Activated T-cell treated with anti-CD3 and anti-CD28 coated beads, Interleukin-2, amount 50 U/mL, for 72 hours (primary cell): ENCODE data around the gene EIF2D. TPM values are rescaled to one million over a fixed set of nuclear protein-coding genes. Genes with fewer than 3 reads are reported as not detected.
A peak's percentile ranks its signal among the peaks of the same experiment; 100 is the strongest.
"Not testable (repeated sequence)": the region's sequence is repeated elsewhere in the genome, so short reads cannot be mapped to it uniquely, and the experiment has no call there.

Experiments used
- ATAC-seq, 2 donors: fragments of 150-1000 bp; cut with Tn5 transposase; replicated peaks in 1 of 2; 2 replicates each; pipeline ENCODE4 v1.10.0; 2021; ENCODE audit warnings: moderate library complexity in 2 of 2, mild to moderate bottlenecking in 1 of 2
- DNase-seq, 2 donors: peaks; one replicate each; pipeline ENCODE4 v3.0.0; 2021 to 2022; ENCODE audit warnings: mixed read lengths in 1 of 2
- H3K27ac Mint-ChIP-seq: one replicate; pipeline ENCODE4 v1.8.0; 2022; ENCODE audit warnings: mild to moderate bottlenecking, moderate library complexity, mixed read lengths
- H3K27me3 Mint-ChIP-seq: one replicate; pipeline ENCODE4 v1.8.0; 2022; ENCODE audit warnings: low read depth, mixed read lengths
- H3K36me3 Mint-ChIP-seq, 2 donors: one replicate each; pipeline ENCODE4 v1.8.0; 2022; ENCODE audit warnings: mixed read lengths in 2 of 2, mild to moderate bottlenecking in 1 of 2; ENCODE audit not compliant: insufficient read depth in 2 of 2
- H3K4me1 Mint-ChIP-seq: one replicate; pipeline ENCODE4 v1.8.0; 2022; ENCODE audit warnings: low read depth, mixed read lengths
- H3K4me3 Mint-ChIP-seq, 2 donors: one replicate each; pipeline ENCODE4 v1.8.0; 2022; ENCODE audit warnings: mild to moderate bottlenecking in 2 of 2, mixed read lengths in 2 of 2, moderate library complexity in 2 of 2
- H3K9me3 Mint-ChIP-seq, 2 donors: one replicate each; pipeline ENCODE4 v1.8.0; 2022; ENCODE audit warnings: mixed read lengths in 2 of 2
- total RNA-seq, 2 donors: library from RNA; stranded (reverse); gene quantifications; one replicate each; pipeline ENCODE4 v1.2.3, GENCODE V29; 2022

EIF2D gene
- total RNA-seq, 2 donors from 2014 or later, result 129 to 158 TPM

GRCh38 chr1:206651014-206651413 lies 38.7 kb upstream of the EIF2D start:
- H3K36me3 Mint-ChIP-seq, result peaks cover 0 to 10% of the 10 kb centered on the region in 2 donors
- H3K4me1 Mint-ChIP-seq, result peaks cover 4% of the 10 kb centered on the region
- no peaks in the 10 kb centered on the region for H3K9me3 Mint-ChIP-seq
- H3K27ac Mint-ChIP-seq, result no peak overlapping the region
- no peak overlapping the region for H3K4me3 Mint-ChIP-seq
- DNase-seq (no peak), ATAC-seq (no peak)
- H3K27me3 Mint-ChIP-seq, result no peaks in the 10 kb centered on the region

- peaks cover 4% of the 10 kb centered on the region for H3K4me1 Mint-ChIP-seq
- peaks cover 0 to 10% of the 10 kb centered on the region in 2 donors for H3K36me3 Mint-ChIP-seq
- ATAC-seq (no peak), DNase-seq (no peak)
- H3K27ac Mint-ChIP-seq, result no peak overlapping the region
- no peaks in the 10 kb centered on the region for H3K9me3 Mint-ChIP-seq
- H3K27me3 Mint-ChIP-seq, result no peaks in the 10 kb centered on the region
- no peak overlapping the region for H3K4me3 Mint-ChIP-seq
Observed at GRCh38 chr1:206649261-206649921, 37.1 kb upstream of the EIF2D start.

- DNase-seq (no peak), ATAC-seq (no peak)
- Mint-ChIP-seq H3K27me3 (no peaks in the 10 kb centered on the region), H3K27ac (no peak overlapping the region), H3K9me3 (no peaks in the 10 kb centered on the region), H3K36me3 (peaks cover 0 to 10% of the 10 kb centered on the region in 2 donors), H3K4me1 (peaks cover 3% of the 10 kb centered on the region), H3K4me3 (no peak overlapping the region)
Observed at GRCh38 chr1:206647224-206647623, 35.0 kb upstream of the EIF2D start.

- no peaks in the 10 kb centered on the region for H3K27me3 Mint-ChIP-seq
- H3K27ac Mint-ChIP-seq, result no peak overlapping the region
- H3K4me3 Mint-ChIP-seq, result no peak overlapping the region
- peaks cover 0 to 10% of the 10 kb centered on the region in 2 donors for H3K36me3 Mint-ChIP-seq
- ATAC-seq, result no peak
- no peak for DNase-seq
- H3K4me1 Mint-ChIP-seq, result no peaks in the 10 kb centered on the region
- H3K9me3 Mint-ChIP-seq, result no peaks in the 10 kb centered on the region
Observed at GRCh38 chr1:206646504-206646903, 34.2 kb upstream of the EIF2D start.

- H3K27ac Mint-ChIP-seq, result no peak overlapping the region
- ATAC-seq (no peak), DNase-seq (no peak)
- no peaks in the 10 kb centered on the region for H3K27me3 Mint-ChIP-seq
- peaks cover 7% of the 10 kb centered on the region for H3K4me1 Mint-ChIP-seq
- peaks cover 0 to 4% of the 10 kb centered on the region in 2 donors for H3K36me3 Mint-ChIP-seq
- no peak overlapping the region for H3K4me3 Mint-ChIP-seq
- no peaks in the 10 kb centered on the region for H3K9me3 Mint-ChIP-seq
Observed at GRCh38 chr1:206643118-206643698, 30.9 kb upstream of the EIF2D start.

- H3K4me1 Mint-ChIP-seq, result peaks cover 14% of the 10 kb centered on the region
- not testable (repeated sequence) for H3K27ac Mint-ChIP-seq, H3K36me3 Mint-ChIP-seq, H3K4me3 Mint-ChIP-seq, H3K27me3 Mint-ChIP-seq, H3K9me3 Mint-ChIP-seq, DNase-seq, ATAC-seq
Observed at GRCh38 chr1:206642074-206642473, 29.8 kb upstream of the EIF2D start.

GRCh38 chr1:206637605-206638004 lies 25.3 kb upstream of the EIF2D start:
- Mint-ChIP-seq H3K27ac (no peak overlapping the region), H3K36me3 (no peaks in the 10 kb centered on the region), H3K27me3 (peaks cover 11% of the 10 kb centered on the region), H3K4me1 (peaks cover 40% of the 10 kb centered on the region), H3K4me3 (peak overlapping the region in 1 of 2 donors; percentile 57), H3K9me3 (no peaks in the 10 kb centered on the region)
- ATAC-seq, result no peak
- no peak for DNase-seq

- H3K4me3 Mint-ChIP-seq, result peak overlapping the region in 1 of 2 donors; percentile 57
- ATAC-seq (no peak), DNase-seq (no peak)
- no peak overlapping the region for H3K27ac Mint-ChIP-seq
- H3K4me1 Mint-ChIP-seq, result peaks cover 40% of the 10 kb centered on the region
- peaks cover 20% of the 10 kb centered on the region for H3K27me3 Mint-ChIP-seq
- H3K36me3 Mint-ChIP-seq, result no peaks in the 10 kb centered on the region
- no peaks in the 10 kb centered on the region for H3K9me3 Mint-ChIP-seq
Observed at GRCh38 chr1:206636671-206637070, 24.4 kb upstream of the EIF2D start.

- H3K4me1 Mint-ChIP-seq, result peaks cover 40% of the 10 kb centered on the region
- no peak for ATAC-seq
- H3K36me3 Mint-ChIP-seq, result no peaks in the 10 kb centered on the region
- H3K4me3 Mint-ChIP-seq, result peak overlapping the region; percentile 88 to 89
- no peaks in the 10 kb centered on the region for H3K9me3 Mint-ChIP-seq
- H3K27me3 Mint-ChIP-seq, result peaks cover 22% of the 10 kb centered on the region
- H3K27ac Mint-ChIP-seq, result no peak overlapping the region
- DNase-seq, result peak in 1 of 2 donors; percentile 14
Observed at GRCh38 chr1:206635978-206636345, 23.7 kb upstream of the EIF2D start.

- Mint-ChIP-seq H3K36me3 (no peaks in the 10 kb centered on the region), H3K4me3 (peak within 1 kb of the TSS; percentile 88 to 89), H3K27ac (peak within 1 kb of the TSS; percentile 93), H3K9me3 (no peaks in the 10 kb centered on the region), H3K27me3 (peaks cover 22% of the 10 kb centered on the region), H3K4me1 (peaks cover 40% of the 10 kb centered on the region)
- ATAC-seq (peak; percentile 96 to 97), DNase-seq (peak; percentile 95)
Observed at GRCh38 chr1:206635080-206635977, 23.1 kb upstream of the EIF2D start, which contains the start of gene DYRK3. Gene DYRK3 (plus strand): TSS chr1:206635536. CDS start chr1:206635704, 168 bp downstream.

- Mint-ChIP-seq H3K4me3 (peak overlapping the region; percentile 88 to 89), H3K36me3 (no peaks in the 10 kb centered on the region), H3K27me3 (peaks cover 22% of the 10 kb centered on the region), H3K27ac (peak overlapping the region; percentile 93), H3K4me1 (peaks cover 40% of the 10 kb centered on the region), H3K9me3 (no peaks in the 10 kb centered on the region)
- ATAC-seq (no peak), DNase-seq (peak; percentile 83 to 84)
Observed at GRCh38 chr1:206634365-206635079, 22.3 kb upstream of the EIF2D start.

GRCh38 chr1:206633708-206634121 lies 21.4 kb upstream of the EIF2D start:
- ATAC-seq, result no peak
- Mint-ChIP-seq H3K27me3 (peaks cover 24% of the 10 kb centered on the region), H3K9me3 (no peaks in the 10 kb centered on the region), H3K36me3 (no peaks in the 10 kb centered on the region), H3K4me1 (peaks cover 36% of the 10 kb centered on the region), H3K27ac (no peak overlapping the region), H3K4me3 (peak overlapping the region in 1 of 2 donors; percentile 10)
- no peak for DNase-seq
